ENCODE results near the gene SMC4. TPM values are rescaled to one million over a fixed set of nuclear protein-coding genes. Genes with fewer than 3 reads are reported as not detected.

Gene SMC4
- total and polyA plus RNA-seq, 8 donors: 6.5 to 15.7 (median 10.0) TPM

GRCh38 chr3:160384639-160385318 is 14.7 kb upstream of the SMC4 start:
- ATAC-seq (peak in 1 of 4 donors; percentile 40), DNase-seq (no peak), FAIRE-seq (no peak)
- Histone ChIP-seq H3K9me3 (no peaks in the 10 kb centered on the region), H3K4me3 (no peak overlapping the region), H3K36me3 (no peaks in the 10 kb centered on the region), H3K27me3 (no peaks in the 10 kb centered on the region), H3K4me1 (no peaks in the 10 kb centered on the region), H3K27ac (no peak overlapping the region)
- 70 to 77% methylated on average over 5 of the region's 5 CpGs for WGBS, 2 donors
- intact Hi-C loops (cut with DNase I): no loop called here
- no peak for TF ChIP-seq CTCF (IDR thresholded peaks at IDR 0.05)

GRCh38 chr3:160390565-160391138 is 8.8 kb upstream of the SMC4 start:
- WGBS, 2 donors: 82 to 86% methylated on average over 3 of the region's 3 CpGs
- H3K9me3 ChIP-seq: no peaks in the 10 kb centered on the region
- no peaks in the 10 kb centered on the region for H3K36me3 ChIP-seq
- no peak overlapping the region for H3K27ac ChIP-seq
- FAIRE-seq: no peak
- TF ChIP-seq CTCF (IDR thresholded peaks at IDR 0.05): no peak
- no peaks in the 10 kb centered on the region for H3K27me3 ChIP-seq
- DNase-seq: no peak
- H3K4me3 ChIP-seq: no peak overlapping the region
- intact Hi-C loops (cut with DNase I): no loop called here
- no peak for ATAC-seq
- no peaks in the 10 kb centered on the region for H3K4me1 ChIP-seq

GRCh38 chr3:160392798-160393197 is 6.7 kb upstream of the SMC4 start:
- no peak for TF ChIP-seq CTCF (IDR thresholded peaks at IDR 0.05)
- intact Hi-C loops (cut with DNase I): no loop called here
- H3K27me3 ChIP-seq: no peaks in the 10 kb centered on the region
- no peak overlapping the region for H3K27ac ChIP-seq
- FAIRE-seq (no peak), DNase-seq (no peak), ATAC-seq (no peak)
- H3K9me3 ChIP-seq: no peaks in the 10 kb centered on the region
- no peak overlapping the region for H3K4me3 ChIP-seq
- no peaks in the 10 kb centered on the region for H3K4me1 ChIP-seq
- no peaks in the 10 kb centered on the region for H3K36me3 ChIP-seq

- H3K9me3 ChIP-seq: no peaks in the 10 kb centered on the region
- TF ChIP-seq CTCF (IDR thresholded peaks at IDR 0.05): no peak
- intact Hi-C loops (cut with DNase I): no loop called here
- peaks cover 0 to 6% (median 4%) of the 10 kb centered on the region in 3 donors for H3K4me1 ChIP-seq
- H3K27ac ChIP-seq: no peak overlapping the region
- ATAC-seq (no peak), FAIRE-seq (no peak), DNase-seq (no peak)
- H3K4me3 ChIP-seq: no peak overlapping the region
- 55 to 56% methylated on average over 2 of the region's 2 CpGs for WGBS, 2 donors
- no peaks in the 10 kb centered on the region for H3K27me3 ChIP-seq
- H3K36me3 ChIP-seq: no peaks in the 10 kb centered on the region
These were observed 6.0 kb upstream of the SMC4 start for GRCh38 chr3:160393346-160394008.

- intact Hi-C loops (cut with DNase I): no loop called here
- WGBS, 2 donors: 86 to 95% methylated on average over 3 of the region's 3 CpGs
- TF ChIP-seq CTCF (IDR thresholded peaks at IDR 0.05): no peak
- Histone ChIP-seq H3K27me3 (no peaks in the 10 kb centered on the region), H3K36me3 (no peaks in the 10 kb centered on the region), H3K4me3 (no peak overlapping the region), H3K9me3 (no peaks in the 10 kb centered on the region), H3K27ac (no peak overlapping the region), H3K4me1 (peaks cover 0 to 8% (median 5%) of the 10 kb centered on the region in 3 donors)
- FAIRE-seq: no peak
- no peak for ATAC-seq
- no peak for DNase-seq
These were observed 5.4 kb upstream of the SMC4 start for GRCh38 chr3:160394009-160394392.

Data from pancreas (tissue), 10 donors.